GM18519 (cell line): Measurements from ENCODE around the gene GJB2.

Source experiments
- ATAC-seq: cut with Tn5 transposase; IDR thresholded peaks from one replicate; pipeline ENCODE4 v1.9.1; 2021; ENCODE audit warnings: mild to moderate bottlenecking, moderate library complexity; ENCODE audit not compliant: unreplicated experiment, low FRiP score

GJB2 gene

DNA sequence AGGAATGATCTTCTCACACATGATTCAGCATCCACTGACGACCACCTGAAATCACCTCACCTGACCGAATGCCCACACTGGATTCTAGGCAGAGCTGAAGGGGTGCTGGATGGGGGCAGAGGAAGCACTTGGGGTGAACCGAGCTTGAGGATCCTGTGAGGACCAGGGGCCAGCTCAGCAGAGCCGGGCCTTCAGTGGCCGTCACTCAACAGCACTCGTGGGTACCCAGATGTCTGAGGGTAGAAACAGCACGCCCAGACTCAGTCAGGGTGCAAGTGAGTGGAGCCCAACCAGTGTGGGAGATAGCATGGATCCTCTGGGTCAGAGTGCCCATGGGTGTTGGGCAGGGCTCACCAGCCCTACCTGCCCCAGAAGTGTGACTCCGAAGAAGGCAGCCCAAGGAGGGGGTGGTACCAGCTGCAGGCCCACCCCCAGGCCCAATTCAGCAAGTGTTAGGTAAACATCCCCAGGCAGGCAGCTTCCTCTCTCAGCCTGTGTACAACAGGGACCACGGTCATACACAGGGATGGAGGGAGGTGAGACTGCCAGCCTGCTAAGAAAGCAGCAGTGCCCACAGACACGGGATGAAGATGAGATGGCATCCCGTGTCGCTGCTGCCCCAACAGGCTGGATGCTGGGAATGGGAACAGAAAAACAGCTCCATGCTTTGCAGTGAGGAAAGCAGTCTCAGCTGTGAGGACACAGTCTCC is 48.4 kb downstream of the GJB2 start:
- ATAC-seq, result no peak

DNA sequence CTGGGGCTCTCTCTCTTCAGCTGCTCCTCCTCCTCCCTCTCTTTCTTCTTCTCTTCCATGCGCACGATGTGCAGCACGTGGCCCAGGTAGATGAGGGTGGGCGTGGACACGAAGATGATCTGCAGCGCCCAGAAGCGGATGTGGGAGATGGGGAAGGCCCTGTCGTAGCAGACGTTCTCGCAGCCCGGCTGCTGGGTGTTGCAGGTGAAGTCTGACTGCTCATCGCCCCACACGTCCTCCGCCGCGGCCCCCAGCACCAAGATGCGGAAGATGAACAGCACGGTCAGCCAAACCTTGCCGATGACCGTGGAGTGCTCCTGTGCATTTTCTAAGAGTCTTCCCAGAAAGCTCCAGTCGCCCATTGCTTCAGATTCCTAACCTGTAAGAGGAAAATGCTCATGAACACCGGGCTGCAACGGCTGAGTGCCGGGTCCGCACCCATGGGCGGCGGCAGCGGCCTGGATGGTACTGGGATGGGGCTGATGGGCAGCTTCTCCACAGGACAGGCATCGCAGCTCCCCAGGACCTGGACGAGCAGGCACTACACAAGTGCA is 49.7 kb downstream of the GJB2 start:
- ATAC-seq, result no peak

DNA sequence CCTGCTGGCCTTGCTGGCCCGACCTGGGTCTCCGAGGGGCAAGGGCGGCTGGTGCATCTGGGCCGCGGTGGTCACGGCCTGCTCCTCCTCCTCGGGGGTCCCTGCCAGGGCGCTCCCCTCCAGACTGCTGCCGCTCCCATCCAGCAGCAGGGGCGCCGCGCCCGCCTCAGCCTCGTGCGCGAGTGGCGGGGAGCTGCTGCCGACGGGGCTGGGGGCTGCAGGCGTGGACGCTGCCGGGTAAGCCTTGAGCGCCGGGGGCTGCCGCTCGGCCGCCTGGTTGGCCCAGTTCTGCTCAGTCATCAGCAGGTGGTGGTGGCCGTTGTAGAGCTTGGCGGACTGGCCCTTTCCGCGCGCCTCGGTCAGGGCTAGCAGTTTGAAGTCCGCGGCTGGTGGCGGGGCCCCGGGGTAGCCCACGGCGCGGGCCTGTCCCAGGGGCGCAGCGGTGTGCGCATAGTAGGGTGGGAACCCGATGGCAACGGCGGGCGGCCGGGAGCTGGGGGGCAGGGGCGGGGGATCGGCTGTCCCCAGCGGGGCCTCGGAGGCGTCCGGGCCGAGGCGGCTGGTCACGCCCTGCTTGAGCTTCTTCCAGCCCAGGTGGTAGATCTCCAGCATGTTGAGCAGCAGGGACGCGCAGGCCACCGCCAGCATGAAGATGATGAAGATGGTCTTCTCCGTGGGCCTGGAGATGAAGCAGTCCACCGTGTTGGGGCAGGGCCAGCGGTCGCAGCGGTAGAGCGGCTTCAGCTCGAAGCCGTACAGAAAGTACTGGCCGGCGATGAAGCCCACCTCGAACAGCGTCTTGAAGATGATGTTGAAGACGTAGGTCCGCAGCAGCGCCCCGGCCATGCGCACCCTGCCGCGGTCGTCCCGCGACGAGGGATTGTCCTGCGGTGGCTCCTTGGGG is 50.5 kb downstream of the GJB2 start:
- ATAC-seq, result no peak

DNA sequence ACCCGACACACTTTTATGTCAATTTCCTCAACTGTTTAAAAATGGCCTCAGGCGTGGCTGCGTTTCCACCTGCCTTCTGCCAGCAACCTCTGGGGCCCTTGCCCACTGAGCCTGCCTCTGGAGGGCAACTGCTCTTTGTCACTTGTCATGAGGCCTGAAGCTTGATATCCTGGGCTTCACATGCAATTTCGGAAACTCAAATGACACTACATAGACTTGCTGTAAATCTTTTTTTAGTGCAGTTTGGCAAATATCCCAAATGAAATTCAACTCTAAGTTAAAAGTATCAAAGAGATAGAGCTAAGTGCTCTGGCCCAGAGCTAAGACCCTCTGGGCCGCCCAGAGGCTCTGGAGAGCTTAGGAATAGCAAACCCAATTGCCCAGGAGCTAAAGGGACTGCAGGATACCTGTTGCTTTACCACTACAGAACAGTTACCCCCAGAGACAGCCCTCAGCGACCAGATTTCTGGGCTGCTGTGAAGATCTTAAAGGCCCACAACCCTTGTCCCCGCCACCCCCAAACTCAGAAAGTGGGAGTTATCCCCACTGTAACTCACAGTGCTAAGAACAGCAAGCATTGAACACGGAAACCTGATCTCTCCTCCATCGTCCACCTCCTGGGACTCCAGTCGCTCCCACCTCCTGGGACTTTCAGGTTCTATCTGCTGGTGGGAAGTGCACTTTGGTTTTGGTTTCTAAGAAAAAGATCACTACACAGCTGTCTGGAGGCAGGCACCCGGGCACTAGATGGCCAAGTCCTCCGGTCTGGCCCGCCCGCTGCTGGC is 51.3 kb downstream of the GJB2 start:
- ATAC-seq, result no peak

DNA sequence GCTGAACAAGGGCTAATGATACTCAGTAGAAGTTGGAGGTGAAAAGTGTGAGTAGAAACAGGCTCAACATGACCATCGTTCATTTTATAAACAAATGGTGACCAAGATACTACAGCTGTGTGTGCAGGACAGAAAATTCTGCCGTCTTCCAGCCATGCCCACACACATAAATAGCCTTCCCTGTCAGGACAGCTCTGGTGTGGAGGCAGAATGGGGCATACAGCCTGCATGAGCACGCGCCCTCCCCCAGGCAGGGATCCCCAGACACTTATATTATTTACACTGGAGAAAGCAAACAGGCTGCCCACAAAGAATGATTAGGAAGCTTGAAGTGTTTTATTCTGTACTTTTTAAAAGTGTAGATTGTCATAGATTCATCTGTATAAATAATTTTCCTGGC is 52.3 kb downstream of the GJB2 start:
- no peak for ATAC-seq

DNA sequence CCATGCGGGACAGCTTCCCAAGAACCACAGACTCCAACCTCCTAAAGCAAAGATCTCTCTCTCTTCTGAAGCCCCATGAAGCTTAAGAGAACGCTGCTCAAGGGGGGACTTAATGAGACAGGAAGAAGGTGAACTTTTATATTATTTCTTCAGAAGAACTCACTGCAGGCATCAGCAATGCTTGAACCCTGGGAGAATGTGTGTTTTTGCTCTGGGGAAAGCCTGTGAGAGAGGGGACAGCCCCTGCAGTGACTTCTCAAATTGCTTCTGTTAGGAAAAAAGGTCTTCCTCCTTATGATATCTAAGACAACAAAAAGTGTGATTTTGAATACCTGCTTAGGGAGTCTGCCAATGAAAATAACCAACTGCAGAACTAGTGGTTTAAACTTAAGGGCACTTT is 54.9 kb downstream of the GJB2 start:
- ATAC-seq, result no peak
